HG03342 (cell line): ENCODE results near the gene EIF4G1.
"Not testable (repeated sequence)": the region's sequence is repeated elsewhere in the genome, so short reads cannot be mapped to it uniquely, and the experiment has no call there.

Experiments used
- ATAC-seq: cut with Tn5 transposase; IDR thresholded peaks from one replicate; pipeline ENCODE4 v1.9.1; 2021; ENCODE audit warnings: mild to moderate bottlenecking, moderate library complexity; ENCODE audit not compliant: unreplicated experiment

EIF4G1 gene, protein sequence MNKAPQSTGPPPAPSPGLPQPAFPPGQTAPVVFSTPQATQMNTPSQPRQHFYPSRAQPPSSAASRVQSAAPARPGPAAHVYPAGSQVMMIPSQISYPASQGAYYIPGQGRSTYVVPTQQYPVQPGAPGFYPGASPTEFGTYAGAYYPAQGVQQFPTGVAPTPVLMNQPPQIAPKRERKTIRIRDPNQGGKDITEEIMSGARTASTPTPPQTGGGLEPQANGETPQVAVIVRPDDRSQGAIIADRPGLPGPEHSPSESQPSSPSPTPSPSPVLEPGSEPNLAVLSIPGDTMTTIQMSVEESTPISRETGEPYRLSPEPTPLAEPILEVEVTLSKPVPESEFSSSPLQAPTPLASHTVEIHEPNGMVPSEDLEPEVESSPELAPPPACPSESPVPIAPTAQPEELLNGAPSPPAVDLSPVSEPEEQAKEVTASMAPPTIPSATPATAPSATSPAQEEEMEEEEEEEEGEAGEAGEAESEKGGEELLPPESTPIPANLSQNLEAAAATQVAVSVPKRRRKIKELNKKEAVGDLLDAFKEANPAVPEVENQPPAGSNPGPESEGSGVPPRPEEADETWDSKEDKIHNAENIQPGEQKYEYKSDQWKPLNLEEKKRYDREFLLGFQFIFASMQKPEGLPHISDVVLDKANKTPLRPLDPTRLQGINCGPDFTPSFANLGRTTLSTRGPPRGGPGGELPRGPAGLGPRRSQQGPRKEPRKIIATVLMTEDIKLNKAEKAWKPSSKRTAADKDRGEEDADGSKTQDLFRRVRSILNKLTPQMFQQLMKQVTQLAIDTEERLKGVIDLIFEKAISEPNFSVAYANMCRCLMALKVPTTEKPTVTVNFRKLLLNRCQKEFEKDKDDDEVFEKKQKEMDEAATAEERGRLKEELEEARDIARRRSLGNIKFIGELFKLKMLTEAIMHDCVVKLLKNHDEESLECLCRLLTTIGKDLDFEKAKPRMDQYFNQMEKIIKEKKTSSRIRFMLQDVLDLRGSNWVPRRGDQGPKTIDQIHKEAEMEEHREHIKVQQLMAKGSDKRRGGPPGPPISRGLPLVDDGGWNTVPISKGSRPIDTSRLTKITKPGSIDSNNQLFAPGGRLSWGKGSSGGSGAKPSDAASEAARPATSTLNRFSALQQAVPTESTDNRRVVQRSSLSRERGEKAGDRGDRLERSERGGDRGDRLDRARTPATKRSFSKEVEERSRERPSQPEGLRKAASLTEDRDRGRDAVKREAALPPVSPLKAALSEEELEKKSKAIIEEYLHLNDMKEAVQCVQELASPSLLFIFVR (N-terminal part only)

DNA sequence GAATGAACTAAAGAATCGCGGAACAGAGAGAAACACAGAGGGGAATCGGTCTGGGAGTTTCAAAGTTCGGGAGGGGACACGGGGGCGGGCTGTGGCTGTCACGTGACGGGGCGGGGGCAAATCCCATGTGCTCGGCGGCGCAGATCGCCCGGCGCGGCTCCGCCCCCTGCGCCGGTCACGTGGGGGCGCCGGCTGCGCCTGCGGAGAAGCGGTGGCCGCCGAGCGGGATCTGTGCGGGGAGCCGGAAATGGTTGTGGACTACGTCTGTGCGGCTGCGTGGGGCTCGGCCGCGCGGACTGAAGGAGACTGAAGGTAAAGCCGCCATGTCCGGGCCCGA, at the start of gene EIF4G1:
TSS of gene EIF4G1 (plus strand) at position 244 of the 337 bp plus-strand sequence. CDS start 1,191 bp downstream, outside the sequence.
- peak; percentile 86 for ATAC-seq

DNA sequence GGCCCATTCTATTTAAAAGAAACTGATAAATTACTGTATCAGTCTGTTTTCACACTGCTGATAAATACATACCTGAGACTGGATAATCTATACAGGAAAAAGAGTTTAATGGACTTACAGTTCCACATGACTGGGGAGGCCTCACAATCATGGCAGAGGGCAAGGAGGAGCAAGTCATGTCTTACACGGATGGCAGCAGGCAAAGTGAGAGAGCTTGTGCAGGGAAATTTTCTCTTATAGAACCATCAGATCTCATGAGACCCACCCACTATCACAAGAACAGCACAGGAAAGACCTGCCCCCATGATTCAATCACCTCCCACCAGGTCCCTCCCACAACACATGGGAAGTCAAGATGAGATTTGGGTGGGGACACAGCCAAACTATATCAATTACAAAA, 47.2 kb upstream of the EIF4G1 start:
- ATAC-seq = not testable (repeated sequence)

DNA sequence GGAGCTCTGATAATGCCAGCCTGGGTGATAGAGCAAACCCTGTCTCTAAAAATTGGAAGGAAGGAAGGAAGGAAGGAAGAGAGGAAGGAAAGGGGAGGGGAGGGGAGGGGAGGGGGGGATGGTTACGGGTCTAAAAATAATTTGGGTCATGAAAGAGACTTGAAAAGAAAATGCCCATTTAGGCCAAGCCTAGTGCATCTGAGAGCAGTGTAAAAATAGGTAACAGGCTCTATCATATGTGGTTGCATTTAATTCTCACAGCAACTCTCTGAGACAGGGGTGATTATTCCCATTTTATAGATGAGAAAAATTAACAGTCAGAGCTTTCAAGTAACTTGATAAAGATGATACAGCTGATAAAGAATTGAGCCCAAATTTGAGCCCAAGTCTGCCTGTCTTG, 42.1 kb upstream of the EIF4G1 start:
- no peak for ATAC-seq

DNA sequence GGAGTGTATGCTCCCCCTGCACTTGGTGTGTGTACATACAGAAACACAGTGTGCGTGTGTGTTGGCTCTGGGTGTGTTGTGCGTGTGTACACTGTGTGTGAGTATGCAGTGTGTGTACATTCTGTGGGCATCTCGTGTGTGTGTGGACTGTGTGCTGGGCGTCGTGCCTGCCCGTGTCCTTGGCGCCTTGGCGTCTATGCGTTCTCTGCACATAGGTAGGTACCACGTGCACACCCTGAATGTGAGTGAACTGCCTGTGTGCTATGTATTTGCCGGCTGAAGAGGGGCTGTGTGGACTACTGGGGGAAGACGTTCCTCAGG, 39.1 kb upstream of the EIF4G1 start:
- ATAC-seq = no peak

DNA sequence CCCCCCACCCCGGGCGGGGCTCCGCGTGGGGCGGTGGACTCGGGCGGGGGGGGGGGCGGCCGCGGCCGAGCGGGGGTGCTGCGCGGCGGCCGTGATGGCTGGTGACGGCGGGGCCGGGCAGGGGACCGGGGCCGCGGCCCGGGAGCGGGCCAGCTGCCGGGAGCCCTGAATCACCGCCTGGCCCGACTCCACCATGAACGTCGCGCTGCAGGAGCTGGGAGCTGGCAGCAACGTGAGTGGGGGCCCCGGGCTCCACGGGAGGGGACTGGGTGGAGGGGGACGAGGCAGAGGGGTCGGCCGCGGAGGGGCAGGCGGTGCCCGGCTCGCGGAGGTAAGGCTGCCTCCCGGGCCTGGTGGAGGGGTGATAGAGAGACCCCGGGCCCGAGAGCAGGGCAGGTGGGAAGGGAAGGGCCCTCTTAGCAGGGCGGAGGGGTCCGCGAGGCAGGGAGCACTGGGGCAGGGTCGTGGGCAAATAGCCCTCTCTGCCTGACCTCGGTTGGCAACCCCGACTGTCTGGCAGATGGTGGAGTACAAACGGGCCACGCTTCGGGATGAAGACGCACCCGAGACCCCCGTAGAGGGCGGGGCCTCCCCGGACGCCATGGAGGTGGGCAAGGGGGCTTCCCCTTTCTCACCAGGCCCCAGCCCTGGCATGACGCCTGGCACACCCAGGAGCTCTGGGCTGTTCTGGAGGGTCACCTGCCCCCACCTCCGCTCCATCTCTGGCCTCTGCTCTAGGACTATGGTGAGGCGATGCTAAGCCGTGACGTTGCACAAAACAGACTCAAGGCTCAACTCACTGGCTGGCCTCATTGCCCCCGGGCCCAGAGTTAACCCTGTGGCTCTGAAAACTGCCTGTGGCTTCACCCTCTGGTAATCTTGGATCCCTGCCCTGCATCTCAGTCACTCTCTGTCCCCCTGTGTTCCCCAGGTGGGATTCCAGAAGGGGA, 38.2 kb upstream of the EIF4G1 start, which contains the start of gene ECE2:
TSS of gene ECE2 (plus strand) at position 62 of the 950 bp plus-strand sequence. CDS start at position 194, 132 bp downstream.
- no peak for ATAC-seq

DNA sequence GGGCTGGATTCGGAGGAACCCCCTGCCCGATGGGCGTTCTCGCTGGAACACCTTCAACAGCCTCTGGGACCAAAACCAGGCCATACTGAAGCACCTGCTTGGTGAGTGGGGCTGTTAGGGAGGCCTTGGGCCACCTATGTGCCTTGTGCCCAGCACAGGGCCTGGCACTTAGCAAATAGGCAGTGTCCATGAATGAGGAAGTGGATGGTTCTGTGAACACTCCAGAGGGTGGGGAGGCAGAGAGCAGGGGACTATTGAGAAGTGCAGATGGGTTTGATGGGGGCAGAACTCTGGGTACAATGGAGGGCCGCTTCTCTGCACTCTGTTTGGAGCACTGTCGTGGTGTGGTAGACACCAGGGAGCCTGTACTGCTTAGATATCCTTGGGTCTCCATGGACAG, 37.0 kb upstream of the EIF4G1 start:
- ATAC-seq = no peak

DNA sequence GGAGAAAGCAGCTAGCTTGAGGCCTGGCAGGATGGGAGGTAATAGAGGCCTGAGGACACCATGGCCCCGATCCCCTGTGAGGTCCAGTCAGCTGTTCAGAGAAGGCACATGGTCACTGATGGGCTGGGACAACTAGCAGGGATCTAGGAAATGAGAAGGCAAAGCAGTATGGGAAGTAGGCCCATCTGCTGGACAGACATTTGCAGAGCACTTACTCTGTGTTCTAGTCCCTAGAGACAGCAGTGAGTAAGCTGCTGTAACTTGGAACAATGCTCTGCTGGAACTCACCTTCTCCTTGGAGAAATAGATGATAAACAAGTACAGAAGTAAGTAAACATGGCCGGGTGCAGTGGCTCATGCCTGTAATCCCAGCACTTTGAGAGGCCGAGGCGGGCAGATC, 31.5 kb upstream of the EIF4G1 start:
- ATAC-seq = no peak

DNA sequence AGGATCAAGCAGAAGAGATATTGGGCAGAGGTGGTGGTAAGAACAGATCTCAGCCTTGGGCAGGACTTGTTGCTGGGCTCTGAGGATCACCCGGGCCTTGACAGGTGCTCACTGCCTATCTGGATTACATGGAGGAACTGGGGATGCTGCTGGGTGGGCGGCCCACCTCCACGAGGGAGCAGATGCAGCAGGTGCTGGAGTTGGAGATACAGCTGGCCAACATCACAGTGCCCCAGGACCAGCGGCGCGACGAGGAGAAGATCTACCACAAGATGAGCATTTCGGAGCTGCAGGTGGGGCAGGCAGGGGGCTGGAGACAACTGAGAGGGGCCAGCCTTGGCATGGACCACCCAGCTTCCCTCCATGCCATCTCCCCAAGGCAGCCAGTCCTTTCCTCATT, 30.7 kb upstream of the EIF4G1 start:
- ATAC-seq = no peak

DNA sequence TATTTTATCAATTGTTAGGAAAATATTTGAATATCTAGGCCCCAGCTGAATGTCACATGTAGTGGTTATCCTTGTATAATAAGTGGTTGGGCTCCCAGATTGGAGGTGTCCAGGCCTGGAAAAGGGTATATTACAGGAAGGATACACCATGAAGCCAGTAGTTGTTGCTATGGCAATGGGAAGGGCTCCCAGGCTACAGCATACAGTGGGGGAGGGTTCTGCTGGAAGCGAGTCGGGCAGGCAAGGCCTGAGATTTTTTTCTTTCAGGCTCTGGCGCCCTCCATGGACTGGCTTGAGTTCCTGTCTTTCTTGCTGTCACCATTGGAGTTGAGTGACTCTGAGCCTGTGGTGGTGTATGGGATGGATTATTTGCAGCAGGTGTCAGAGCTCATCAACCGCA, 29.7 kb upstream of the EIF4G1 start:
- no peak for ATAC-seq

DNA sequence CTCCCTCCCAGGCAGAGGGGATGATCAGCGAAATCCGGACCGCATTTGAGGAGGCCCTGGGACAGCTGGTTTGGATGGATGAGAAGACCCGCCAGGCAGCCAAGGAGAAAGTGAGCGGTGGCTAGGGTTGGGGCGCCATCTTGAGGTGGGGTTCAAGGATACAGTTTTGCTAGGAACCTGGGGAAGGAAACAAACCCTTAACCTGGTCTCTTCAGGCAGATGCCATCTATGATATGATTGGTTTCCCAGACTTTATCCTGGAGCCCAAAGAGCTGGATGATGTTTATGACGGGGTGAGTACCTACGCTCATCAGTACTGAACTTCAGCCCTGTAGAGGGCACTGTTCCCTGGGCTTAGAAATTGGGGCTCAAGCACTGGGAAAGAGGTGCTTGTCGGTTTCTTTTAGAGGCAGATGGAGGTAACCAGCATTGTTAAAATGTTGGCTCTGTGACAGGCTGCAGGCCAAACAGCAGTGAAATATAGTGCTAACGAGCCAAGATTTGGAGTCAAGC, 24.9 kb upstream of the EIF4G1 start:
- no peak for ATAC-seq

DNA sequence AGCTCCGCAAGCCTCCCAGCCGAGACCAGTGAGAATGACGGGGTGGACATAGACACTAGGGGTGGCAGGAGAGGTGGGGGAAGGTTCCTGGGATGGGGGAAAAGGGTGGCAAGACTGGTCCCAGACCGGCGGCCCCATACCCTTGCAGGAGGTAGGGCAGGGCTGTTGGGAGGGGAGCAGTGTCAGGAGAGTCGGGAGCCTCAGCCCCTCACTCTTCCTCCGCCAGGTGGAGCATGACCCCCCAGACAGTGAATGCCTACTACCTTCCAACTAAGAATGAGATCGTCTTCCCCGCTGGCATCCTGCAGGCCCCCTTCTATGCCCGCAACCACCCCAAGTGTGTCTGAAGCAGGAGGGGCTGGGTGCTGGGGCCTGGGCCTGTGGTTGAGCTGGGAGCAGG, 24.1 kb upstream of the EIF4G1 start:
- no peak for ATAC-seq

DNA sequence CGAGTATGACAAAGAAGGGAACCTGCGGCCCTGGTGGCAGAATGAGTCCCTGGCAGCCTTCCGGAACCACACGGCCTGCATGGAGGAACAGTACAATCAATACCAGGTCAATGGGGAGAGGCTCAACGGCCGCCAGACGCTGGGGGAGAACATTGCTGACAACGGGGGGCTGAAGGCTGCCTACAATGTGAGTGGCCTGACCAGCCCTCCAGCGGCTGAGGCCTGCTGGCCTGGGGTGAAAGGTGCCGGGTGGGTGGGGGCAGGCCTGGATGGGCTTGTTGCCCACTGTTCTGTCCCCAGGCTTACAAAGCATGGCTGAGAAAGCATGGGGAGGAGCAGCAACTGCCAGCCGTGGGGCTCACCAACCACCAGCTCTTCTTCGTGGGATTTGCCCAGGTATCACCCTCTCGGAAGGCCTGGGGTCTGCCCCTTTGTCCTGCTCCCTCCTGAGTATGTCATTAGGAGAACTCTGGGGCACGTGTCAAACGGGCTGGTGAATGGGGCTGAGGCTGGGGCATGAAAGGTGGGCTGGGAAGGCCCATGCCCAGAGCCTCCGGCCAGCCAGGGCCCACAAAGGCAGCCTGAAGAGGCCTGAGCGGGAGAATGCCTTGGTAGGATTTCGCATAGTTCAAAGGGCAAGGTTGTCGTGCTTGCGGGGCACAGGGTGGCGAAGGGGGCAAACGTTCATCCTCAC, 23.2 kb upstream of the EIF4G1 start:
- ATAC-seq = no peak

DNA sequence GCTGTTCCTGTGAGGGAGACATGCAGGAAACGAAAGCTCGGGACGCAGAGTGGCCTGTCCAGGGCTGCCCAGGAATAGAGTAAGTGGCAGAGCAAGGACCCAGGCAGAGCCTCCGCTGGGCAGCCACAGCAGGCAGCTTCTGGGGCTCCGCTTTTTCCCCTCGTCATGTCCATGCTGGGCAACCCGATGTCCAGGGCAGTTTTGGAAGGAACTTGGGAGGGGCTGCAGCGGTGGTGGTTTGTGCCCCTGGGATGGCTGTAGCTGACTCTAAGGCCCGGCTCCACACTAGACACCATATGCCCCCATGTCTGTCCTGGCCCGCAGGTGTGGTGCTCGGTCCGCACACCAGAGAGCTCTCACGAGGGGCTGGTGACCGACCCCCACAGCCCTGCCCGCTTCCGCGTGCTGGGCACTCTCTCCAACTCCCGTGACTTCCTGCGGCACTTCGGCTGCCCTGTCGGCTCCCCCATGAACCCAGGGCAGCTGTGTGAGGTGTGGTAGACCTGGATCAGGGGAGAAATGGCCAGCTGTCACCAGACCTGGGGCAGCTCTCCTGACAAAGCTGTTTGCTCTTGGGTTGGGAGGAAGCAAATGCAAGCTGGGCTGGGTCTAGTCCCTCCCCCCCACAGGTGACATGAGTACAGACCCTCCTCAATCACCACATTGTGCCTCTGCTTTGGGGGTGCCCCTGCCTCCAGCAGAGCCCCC, 22.5 kb upstream of the EIF4G1 start:
- ATAC-seq = no peak

DNA sequence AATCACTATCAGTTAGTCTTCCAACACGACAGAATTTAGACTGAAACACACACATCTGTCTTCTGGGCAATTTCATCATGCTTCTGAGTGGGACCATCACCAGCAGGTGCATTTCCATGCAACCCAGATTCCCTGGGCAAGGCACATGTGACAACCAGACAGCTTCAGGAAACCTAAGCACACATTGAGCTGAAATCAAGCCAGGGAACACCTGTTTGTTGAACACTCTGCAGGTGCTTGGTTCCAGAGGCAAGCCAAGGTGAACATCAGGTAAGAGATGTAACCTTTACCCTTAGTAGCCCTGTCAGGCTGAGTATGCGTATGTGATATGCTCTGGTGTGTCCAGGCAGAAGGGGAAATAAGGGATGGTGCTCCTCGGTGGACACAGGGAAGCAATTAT, 18.6 kb upstream of the EIF4G1 start:
- ATAC-seq = no peak

DNA sequence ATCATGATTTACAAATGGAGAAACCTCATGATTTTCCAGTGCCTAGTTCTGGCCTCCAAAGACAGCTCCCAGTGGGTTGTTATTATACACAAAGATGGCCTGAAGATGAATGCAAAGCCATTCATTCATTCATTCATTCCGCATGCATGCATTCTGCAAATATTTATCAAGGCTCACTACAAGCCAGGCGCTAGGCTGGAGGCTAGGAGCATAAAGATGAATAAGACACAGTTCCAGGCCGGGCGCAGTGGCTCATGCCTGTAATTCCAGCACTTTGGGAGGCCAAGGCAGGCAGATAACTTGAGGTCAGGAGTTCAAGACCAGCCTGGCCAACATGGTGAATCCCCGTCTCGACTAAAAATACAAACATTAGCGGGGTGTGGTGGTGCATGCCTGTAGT, 17.8 kb upstream of the EIF4G1 start:
- no peak for ATAC-seq

DNA sequence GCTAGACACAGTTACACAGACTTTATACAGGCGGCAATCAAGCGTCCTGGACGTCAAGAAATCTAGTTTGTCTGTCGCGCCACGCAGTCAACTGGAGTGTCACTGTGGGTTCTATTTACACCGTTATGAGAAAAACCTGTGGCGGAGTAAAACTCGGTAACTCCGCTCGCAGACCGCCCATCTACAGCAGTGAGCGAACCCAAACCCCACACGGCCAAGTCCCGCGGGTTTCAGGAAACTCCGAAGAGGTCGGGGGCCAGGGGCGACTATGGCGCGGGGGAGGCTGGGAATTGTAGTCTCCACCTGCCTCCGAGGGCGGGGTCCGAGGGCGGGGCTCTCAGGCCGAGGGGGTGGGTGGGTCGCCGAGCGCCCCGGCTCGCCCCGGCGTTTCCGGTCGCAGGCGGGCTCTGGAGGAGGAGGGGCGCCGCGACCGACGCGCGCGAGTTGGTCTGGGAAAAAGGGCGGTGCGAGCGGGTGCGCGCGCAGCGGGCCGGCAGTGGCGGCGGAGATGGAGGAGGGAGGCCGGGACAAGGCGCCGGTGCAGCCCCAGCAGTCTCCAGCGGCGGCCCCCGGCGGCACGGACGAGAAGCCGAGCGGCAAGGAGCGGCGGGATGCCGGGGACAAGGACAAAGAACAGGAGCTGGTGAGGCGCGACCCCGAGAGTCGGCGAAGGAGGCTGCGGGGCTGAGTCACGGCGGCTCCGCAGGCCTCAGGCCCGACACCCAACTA, 15.5 kb upstream of the EIF4G1 start, which contains the start of gene PSMD2:
TSS of gene PSMD2 (plus strand) at position 483 of the 729 bp plus-strand sequence. CDS start at position 509, 26 bp downstream.
- peak; percentile 92 for ATAC-seq

DNA sequence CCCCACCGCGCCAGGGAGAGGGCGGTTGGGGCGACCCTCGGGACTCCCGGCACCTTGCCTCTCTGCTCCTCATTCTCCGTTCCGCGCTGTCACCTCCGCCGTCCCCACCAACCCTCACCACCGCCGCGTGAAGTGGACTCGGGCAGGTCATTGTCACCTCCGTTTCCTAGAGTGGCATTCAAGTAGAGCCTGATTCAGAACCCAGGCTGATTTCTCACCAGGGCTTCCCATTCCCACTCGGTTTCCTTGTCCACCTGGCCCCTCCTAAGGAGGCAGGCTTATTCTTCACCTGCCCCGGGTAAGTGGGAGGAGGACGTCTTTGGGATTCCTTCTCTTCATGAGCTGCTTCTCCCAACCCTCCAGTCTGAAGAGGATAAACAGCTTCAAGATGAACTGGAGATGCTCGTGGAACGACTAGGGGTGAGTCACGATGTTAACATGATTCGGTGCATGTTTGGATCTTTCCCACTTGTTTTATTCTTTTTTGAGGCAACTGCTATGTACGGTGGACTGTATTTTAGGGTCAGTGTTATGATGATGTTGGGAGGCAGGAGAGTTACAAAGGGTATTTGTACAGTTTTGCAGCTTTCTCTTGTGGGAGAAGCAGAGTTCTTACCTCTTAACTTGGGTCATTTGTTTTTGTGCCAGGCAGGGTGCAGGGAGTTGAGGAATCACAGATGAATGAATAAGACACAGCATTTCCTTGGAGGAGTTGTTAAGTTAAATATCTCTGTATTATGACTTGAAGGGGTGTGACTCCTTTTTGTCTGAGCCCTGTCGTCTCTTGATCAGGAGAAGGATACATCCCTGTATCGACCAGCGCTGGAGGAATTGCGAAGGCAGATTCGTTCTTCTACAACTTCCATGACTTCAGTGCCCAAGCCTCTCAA, 14.7 kb upstream of the EIF4G1 start:
- no peak for ATAC-seq
